A549 (cell line): ENCODE data around the gene PVR. TPM values are rescaled to one million over a fixed set of nuclear protein-coding genes. Genes with fewer than 3 reads are reported as not detected.
A peak's percentile ranks its signal among the peaks of the same experiment; 100 is the strongest.

Experiments used
- ATAC-seq, 2 experiments: fragments of 200-7000 bp in 1 of 2; fragments of >200 bp in 1 of 2; cut with Nextera tagmentation in 1 of 2; cut with Tn5 transposase in 1 of 2; 3 replicates each; pipeline versions ENCODE4 v1.8.0 to v1.9.1; 2018 to 2020; ENCODE audit warnings: mild to moderate bottlenecking in 1 of 2, moderate library complexity in 1 of 2
- CTCF ChIA-PET: fragments of 300-600 bp; sonication (Branson Sonifier 250); formaldehyde crosslinking; extraction: SDS; loops from one replicate; lab custom pipeline; 2021; ENCODE audit warnings: antibody characterized with exemption, inconsistent platforms; lab: Yijun Ruan, JAX
- POLR2A ChIA-PET: fragments of 350-600 bp; formaldehyde crosslinking; extraction: SDS; loops from one replicate; lab custom pipeline; 2021; ENCODE audit warnings: antibody characterized with exemption, inconsistent platforms; lab: Yijun Ruan, JAX
- DNase-seq, 2 experiments: peaks; one replicate each; pipeline versions ENCODE4 v3.0.0 to v3.0.0-alpha.2; 2011 to 2016; ENCODE audit warnings: low read depth in 1 of 2, low spot score in 1 of 2
- FAIRE-seq: peaks from 2 replicates; lab custom pipeline; 2011; peaks lifted over from hg19 to GRCh38; lab: Jason Lieb, UNC
- H3K27ac ChIP-seq, 2 experiments: fragments of >200 bp; sonication (Bioruptor Twin); formaldehyde crosslinking; 3 replicates each; pipeline ENCODE4 v1.5.1; 2016 to 2017
- H3K4me1 ChIP-seq: fragments of >200 bp; sonication (Bioruptor Twin); formaldehyde crosslinking; 3 replicates; pipeline ENCODE4 v1.6.1; 2016
- H3K4me2 ChIP-seq: fragments of >200 bp; sonication (Bioruptor Twin); formaldehyde crosslinking; 3 replicates; pipeline ENCODE4 v1.6.1; 2016
- H3K4me3 ChIP-seq: fragments of >200 bp; sonication (Bioruptor Twin); formaldehyde crosslinking; 3 replicates; pipeline ENCODE4 v1.5.1; 2016
- H3K9me3 ChIP-seq: fragments of >200 bp; sonication (Bioruptor Twin); formaldehyde crosslinking; 3 replicates; pipeline ENCODE4 v1.6.1; 2016
- ATOH8 ChIP-seq: fragments of 250-450 bp; sonication (Bioruptor Pico); IDR thresholded peaks from 2 replicates; pipeline ENCODE4 v1.5.0; 2020; ENCODE audit warnings: low read depth, mild to moderate bottlenecking, moderate library complexity
- BHLHE40 ChIP-seq: IDR thresholded peaks from 2 replicates; pipeline ENCODE4 v1.6.1; 2012; ENCODE audit warnings: low read depth, low read length, inconsistent platforms
- CHD2 ChIP-seq: fragments of 150-350 bp; IDR thresholded peaks from 2 replicates; pipeline ENCODE4 v1.6.1; 2014; ENCODE audit warnings: low read length; ENCODE audit not compliant: partially characterized antibody
- CHD4 ChIP-seq: fragments of 200-600 bp; sonication (generic); IDR thresholded peaks from 2 replicates; pipeline ENCODE4 v1.6.1; 2016; ENCODE audit warnings: antibody characterized with exemption, mild to moderate bottlenecking, borderline replicate concordance
- E2F6 ChIP-seq: IDR thresholded peaks from 2 replicates; pipeline ENCODE4 v1.6.1; 2012; ENCODE audit warnings: low read depth, borderline replicate concordance
- EHF ChIP-seq: fragments of 250-450 bp; sonication (Bioruptor Pico); IDR thresholded peaks from 2 replicates; pipeline ENCODE4 v1.5.0; 2020; ENCODE audit warnings: mild to moderate bottlenecking
- EP300 ChIP-seq, 2 experiments: fragments of >200 bp; sonication (Bioruptor Twin); formaldehyde crosslinking; IDR thresholded peaks; 2 replicates in 1 of 2; 3 replicates in 1 of 2; pipeline ENCODE4 v1.6.1; 2016 to 2017
- ESRRA ChIP-seq: fragments of 150-350 bp; IDR thresholded peaks from 2 replicates; pipeline ENCODE4 v1.6.1; 2014; ENCODE audit warnings: mild to moderate bottlenecking, low read length, borderline replicate concordance
- FOSB ChIP-seq: fragments of 250-450 bp; sonication (Bioruptor Pico); IDR thresholded peaks from 2 replicates; pipeline ENCODE4 v1.5.0; 2020; ENCODE audit warnings: mild to moderate bottlenecking, moderate library complexity
- GATA3 ChIP-seq: IDR thresholded peaks from 2 replicates; pipeline ENCODE4 v1.6.1; 2012; ENCODE audit warnings: borderline replicate concordance
- HDAC2 ChIP-seq: fragments of 200-600 bp; sonication (generic); IDR thresholded peaks from 2 replicates; pipeline ENCODE4 v1.6.1; 2016
- HOXA7 ChIP-seq: fragments of 250-450 bp; sonication (Bioruptor Pico); IDR thresholded peaks from 2 replicates; pipeline ENCODE4 v1.5.0; 2020; ENCODE audit warnings: mild to moderate bottlenecking, moderate library complexity
- HOXB13 ChIP-seq: fragments of 250-450 bp; sonication (Bioruptor Pico); IDR thresholded peaks from 2 replicates; pipeline ENCODE4 v1.5.0; 2020; ENCODE audit warnings: low read depth, mild to moderate bottlenecking, moderate library complexity
- HOXB5 ChIP-seq: fragments of 250-450 bp; sonication (Bioruptor Pico); IDR thresholded peaks from 2 replicates; pipeline ENCODE4 v1.5.0; 2020; ENCODE audit warnings: mild to moderate bottlenecking, moderate library complexity
- JUN ChIP-seq, 2 experiments: fragments of >200 bp; sonication (Bioruptor Twin); formaldehyde crosslinking; IDR thresholded peaks; 2 replicates in 1 of 2; 3 replicates in 1 of 2; pipeline ENCODE4 v1.6.1; 2016 to 2017
- JUNB ChIP-seq: fragments of >200 bp; sonication (Bioruptor Twin); formaldehyde crosslinking; IDR thresholded peaks from 2 replicates; pipeline ENCODE4 v1.6.1; 2016
- KDM5A ChIP-seq: fragments of 200-600 bp; sonication (generic); IDR thresholded peaks from 2 replicates; pipeline ENCODE4 v1.6.1; 2016; ENCODE audit warnings: antibody characterized with exemption, mild to moderate bottlenecking
- MAFK ChIP-seq: fragments of 450-650 bp; IDR thresholded peaks from 2 replicates; pipeline ENCODE4 v1.6.1; 2014; ENCODE audit not compliant: partially characterized antibody
- MAX ChIP-seq: IDR thresholded peaks from 2 replicates; pipeline ENCODE4 v1.6.1; 2012
- MAZ ChIP-seq: fragments of 150-350 bp; IDR thresholded peaks from 2 replicates; pipeline ENCODE4 v1.6.1; 2014; ENCODE audit warnings: antibody characterized with exemption, low read depth, low read length, borderline replicate concordance
- NR3C1 ChIP-seq: fragments of >200 bp; sonication (Bioruptor Twin); formaldehyde crosslinking; IDR thresholded peaks from 3 replicates; pipeline ENCODE4 v1.6.1; 2017
- PBX3 ChIP-seq: IDR thresholded peaks from 2 replicates; pipeline ENCODE4 v1.6.1; 2012
- POLR2A ChIP-seq: IDR thresholded peaks from 2 replicates; pipeline ENCODE4 v1.6.1; 2012; ENCODE audit warnings: mild to moderate bottlenecking, low read length
- POLR2AphosphoS2 ChIP-seq: conservative IDR thresholded peaks from 2 replicates; pipeline ENCODE4 v1.6.1; 2012; ENCODE audit warnings: low read length, improper control_type of control experiment, inconsistent platforms
- RAD21 ChIP-seq, 2 experiments: fragments of >200 bp in 1 of 2; sonication (Bioruptor Twin) in 1 of 2; formaldehyde crosslinking in 1 of 2; IDR thresholded peaks in 1 of 2; conservative IDR thresholded peaks in 1 of 2; 2 replicates in 1 of 2; 3 replicates in 1 of 2; pipeline ENCODE4 v1.6.1; 2012 to 2018; ENCODE audit warnings: inconsistent platforms in 1 of 2
- RARB ChIP-seq: fragments of 250-450 bp; sonication (Bioruptor Pico); IDR thresholded peaks from 2 replicates; pipeline ENCODE4 v1.8.0; 2021; ENCODE audit warnings: mild to moderate bottlenecking, moderate library complexity
- RFX5 ChIP-seq: fragments of 450-650 bp; IDR thresholded peaks from 2 replicates; pipeline ENCODE4 v1.7.1; 2014; ENCODE audit warnings: antibody characterized with exemption, mild to moderate bottlenecking, moderate library complexity
- SMC3 ChIP-seq: fragments of >200 bp; sonication (Bioruptor Twin); formaldehyde crosslinking; IDR thresholded peaks from 3 replicates; pipeline ENCODE4 v1.6.1; 2018; ENCODE audit warnings: inconsistent platforms
- TFCP2L1 ChIP-seq: fragments of 250-450 bp; sonication (Bioruptor Pico); IDR thresholded peaks from 2 replicates; pipeline ENCODE4 v1.5.0; 2021; ENCODE audit warnings: mild to moderate bottlenecking
- ZNF302 ChIP-seq: fragments of 250-450 bp; sonication (Bioruptor Pico); IDR thresholded peaks from 2 replicates; pipeline ENCODE4 v1.9.0; 2021; ENCODE audit warnings: inconsistent platforms, mild to moderate bottlenecking, moderate library complexity
- ZSCAN20 ChIP-seq: fragments of 250-450 bp; sonication (Bioruptor Pico); IDR thresholded peaks from 2 replicates; pipeline ENCODE4 v1.8.0; 2022; ENCODE audit warnings: mild to moderate bottlenecking, moderate library complexity
- WGBS: methylation state at CpG from one replicate; pipeline ENCODE4 v1.1.6; 2017; ENCODE audit errors: missing lambda C conversion rate; 5-methylcytosine and 5-hydroxymethylcytosine counted together
- polyA plus RNA-seq, 4 experiments: library from polyadenylated mRNA; depleted of rRNA in 3 of 4; stranded (reverse); fragments of >200 nt; fragmentation: RNase III in 1 of 4; extraction: RNeasy Plus Mini Kit Qiagen cat#74134 plus additional on column Dnase treatment in 1 of 4; gene quantifications; 2 replicates in 3 of 4; 3 replicates in 1 of 4; pipeline ENCODE4 v1.2.3, GENCODE V29; 2011 to 2017
- TF ChIP-seq, protein P1 (sequence below): fragments of 150-350 bp; IDR thresholded peaks from 2 replicates; pipeline ENCODE4 v1.6.1; 2014; ENCODE audit warnings: low read depth, mild to moderate bottlenecking, low read length

The PVR gene
- polyA plus RNA-seq, 2 of the 4 experiments (the other 2 are of a cell fraction): 90.3 to 108 TPM

DNA sequence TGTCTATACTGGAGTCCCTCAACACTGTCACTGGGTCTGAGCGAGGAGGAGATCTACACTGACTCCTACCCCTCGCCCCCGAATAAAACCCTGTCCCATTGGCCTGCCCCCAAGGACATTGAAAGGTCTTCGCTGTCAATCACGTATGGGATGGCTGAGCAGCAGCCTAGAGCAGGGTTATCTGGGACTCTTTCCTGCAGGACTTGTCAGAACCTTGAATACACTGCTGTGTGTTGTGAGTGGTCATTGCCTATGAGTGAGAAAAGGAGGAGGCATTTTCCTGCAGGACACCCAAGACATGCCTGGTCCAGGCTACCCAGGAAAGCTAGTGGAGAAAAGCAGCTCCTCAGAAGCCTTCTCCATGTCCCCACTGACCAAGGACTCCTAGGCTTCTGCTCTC is 9.6 kb downstream of the PVR start:
- ATAC-seq (peak; percentile 1 to 30; a peak in 4 of 6 replicates), FAIRE-seq (no peak), DNase-seq (no peak)
- Histone ChIP-seq H3K4me3 (no peak overlapping the region), H3K4me1 (peaks cover 40% of the 10 kb centered on the region), H3K9me3 (no peaks in the 10 kb centered on the region), H3K27ac (peak overlapping the region in 1 of 2 experiments; percentile 74; a peak in 3 of 6 replicates), H3K4me2 (no peak overlapping the region)
- CTCF ChIA-PET: interaction anchor here (0.6 to 13.8 kb wide), 20 partner anchors 9 to 406 kb away, joined by 3 to 180 read pairs (median 20); partner anchors contain the start of genes CEACAM19, IGSF23 and PVR
- POLR2A ChIA-PET: interaction anchor here (1.0 to 3.1 kb wide), 2 partner anchors 9 to 13 kb away, joined by 3 to 14 read pairs; partner anchors contain the start of gene PVR
- WGBS: 94% methylated on average over 5 of the region's 5 CpGs
- no peak for TF ChIP-seq CHD2
- TF ChIP-seq CHD4: no peak
- no peak for TF ChIP-seq SMC3
- TF ChIP-seq JUNB: no peak
- no peak for TF ChIP-seq HOXA7 (CRISPR knock-in tag)
- no peak for TF ChIP-seq POLR2A
- no peak for TF ChIP-seq PBX3
- TF ChIP-seq EHF (CRISPR knock-in tag): no peak
- TF ChIP-seq MAZ: no peak
- no peak for TF ChIP-seq ZSCAN20 (CRISPR knock-in tag)
- no peak for TF ChIP-seq NR3C1
- TF ChIP-seq HOXB13 (CRISPR knock-in tag): no peak
- TF ChIP-seq E2F6: no peak
- no peak for TF ChIP-seq HDAC2
- TF ChIP-seq JUN (IDR thresholded peaks at IDR 0.05): no peak

- FAIRE-seq: peak; percentile 97
- TF ChIP-seq ESRRA: no peak
- TF ChIP-seq POLR2AphosphoS2: no peak
- TF ChIP-seq GATA3: no peak
- TF ChIP-seq RFX5: no peak
- TF ChIP-seq RAD21 (conservative IDR thresholded peaks at IDR 0.05 in 1 of 2, IDR thresholded peaks at IDR 0.05 in 1 of 2): peak; percentile 92 to 94
- no peak for TF ChIP-seq KDM5A
- peak; percentile 61 for TF ChIP-seq MAX
- no peak for TF ChIP-seq CHD4
- TF ChIP-seq TFCP2L1 (CRISPR knock-in tag): no peak
- no peak; a peak in 1 of 5 replicates for TF ChIP-seq JUN (IDR thresholded peaks at IDR 0.05)
- TF ChIP-seq ATOH8: 0 out of 2 replicates have a peak, but pooled peaks have one; percentile 59
- no peak for TF ChIP-seq ZSCAN20 (CRISPR knock-in tag)
- peak; percentile 96 for TF ChIP-seq SMC3
- TF ChIP-seq, protein P1, sequence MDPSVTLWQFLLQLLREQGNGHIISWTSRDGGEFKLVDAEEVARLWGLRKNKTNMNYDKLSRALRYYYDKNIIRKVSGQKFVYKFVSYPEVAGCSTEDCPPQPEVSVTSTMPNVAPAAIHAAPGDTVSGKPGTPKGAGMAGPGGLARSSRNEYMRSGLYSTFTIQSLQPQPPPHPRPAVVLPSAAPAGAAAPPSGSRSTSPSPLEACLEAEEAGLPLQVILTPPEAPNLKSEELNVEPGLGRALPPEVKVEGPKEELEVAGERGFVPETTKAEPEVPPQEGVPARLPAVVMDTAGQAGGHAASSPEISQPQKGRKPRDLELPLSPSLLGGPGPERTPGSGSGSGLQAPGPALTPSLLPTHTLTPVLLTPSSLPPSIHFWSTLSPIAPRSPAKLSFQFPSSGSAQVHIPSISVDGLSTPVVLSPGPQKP: no peak
- TF ChIP-seq HOXB13 (CRISPR knock-in tag): no peak
- TF ChIP-seq EP300 (IDR thresholded peaks at IDR 0.05): no peak
- TF ChIP-seq HOXB5 (CRISPR knock-in tag): no peak
- TF ChIP-seq BHLHE40: no peak
- TF ChIP-seq E2F6: no peak
- no peak for TF ChIP-seq ZNF302
- peak; percentile 97 for TF ChIP-seq MAFK
- no peak for TF ChIP-seq RARB (CRISPR knock-in tag)
- no peak for TF ChIP-seq FOSB (CRISPR knock-in tag)
These were observed 10.5 kb downstream of the PVR start for GRCh38 chr19:44653977-44654774.

More at GRCh38 chr19:44653977-44654774, 10.5 kb downstream of the PVR start:
- WGBS: 28% methylated on average over 15 of the region's 16 CpGs
- DNase-seq: peak; percentile 87 to 88
- Histone ChIP-seq H3K9me3 (no peaks in the 10 kb centered on the region), H3K27ac (peak overlapping the region; percentile 34 to 77; a peak in 5 of 6 replicates), H3K4me2 (peak overlapping the region; percentile 25; the same call in 2 of the 3 replicates), H3K4me3 (no peak overlapping the region), H3K4me1 (peaks cover 31% of the 10 kb centered on the region)
- CTCF ChIA-PET: interaction anchor here (0.6 to 13.8 kb wide), 47 partner anchors 9 to 405 kb away, joined by 3 to 180 read pairs (median 6); partner anchors contain the start of genes CEACAM19, IGSF23, NECTIN2 and PVR
- POLR2A ChIA-PET: interaction anchor here (0.5 to 3.1 kb wide), 8 partner anchors 10 to 237 kb away, joined by 3 to 14 read pairs (median 4); partner anchors contain the start of genes PVR and TOMM40
- ATAC-seq: peak; percentile 80 to 85
